Spleen (tissue), 7 donors: ENCODE results near the gene TBL3.

Experiments used
- CTCF ChIP-seq, 11 experiments: fragments of 200-600 bp in 7 of 11; fragments of 450-650 bp in 4 of 11; sonication (generic) in 4 of 11; IDR thresholded peaks in 8 of 11; conservative IDR thresholded peaks in 3 of 11; 1 replicate in 7 of 11; 2 replicates in 4 of 11; pipeline versions ENCODE4 v1.4.0 to v1.8.0; 2016 to 2021; ENCODE audit warnings: antibody characterized with exemption in 11 of 11, inconsistent platforms in 4 of 11, mild to moderate bottlenecking in 1 of 11
- POLR2A ChIP-seq, 3 donors: fragments of 450-650 bp; IDR thresholded peaks; one replicate each; pipeline ENCODE4 v1.5.1; 2017; ENCODE audit warnings: antibody characterized with exemption in 3 of 3, mild to moderate bottlenecking in 1 of 3
- donor health status: DM: no; HTN: no; CAD: no; lungs with moderate emphysema.
- donor health status: DM: no; HTN: no; CAD: no.
- donor health status: DM: no; HTN: no; CAD: no.

GRCh38 chr16:1929105-1929504, 42.7 kb upstream of the TBL3 start:
- TF ChIP-seq CTCF (IDR thresholded peaks at IDR 0.05 in 8 of 11, conservative IDR thresholded peaks at IDR 0.05 in 3 of 11) (no peak), POLR2A (IDR thresholded peaks at IDR 0.05) (no peak)
